GM19455 (cell line): ENCODE measurements around the gene RPS27.

Experiments
- ATAC-seq: cut with Tn5 transposase; IDR thresholded peaks from one replicate; pipeline ENCODE4 v1.9.1; 2021; ENCODE audit not compliant: unreplicated experiment

Gene RPS27

DNA sequence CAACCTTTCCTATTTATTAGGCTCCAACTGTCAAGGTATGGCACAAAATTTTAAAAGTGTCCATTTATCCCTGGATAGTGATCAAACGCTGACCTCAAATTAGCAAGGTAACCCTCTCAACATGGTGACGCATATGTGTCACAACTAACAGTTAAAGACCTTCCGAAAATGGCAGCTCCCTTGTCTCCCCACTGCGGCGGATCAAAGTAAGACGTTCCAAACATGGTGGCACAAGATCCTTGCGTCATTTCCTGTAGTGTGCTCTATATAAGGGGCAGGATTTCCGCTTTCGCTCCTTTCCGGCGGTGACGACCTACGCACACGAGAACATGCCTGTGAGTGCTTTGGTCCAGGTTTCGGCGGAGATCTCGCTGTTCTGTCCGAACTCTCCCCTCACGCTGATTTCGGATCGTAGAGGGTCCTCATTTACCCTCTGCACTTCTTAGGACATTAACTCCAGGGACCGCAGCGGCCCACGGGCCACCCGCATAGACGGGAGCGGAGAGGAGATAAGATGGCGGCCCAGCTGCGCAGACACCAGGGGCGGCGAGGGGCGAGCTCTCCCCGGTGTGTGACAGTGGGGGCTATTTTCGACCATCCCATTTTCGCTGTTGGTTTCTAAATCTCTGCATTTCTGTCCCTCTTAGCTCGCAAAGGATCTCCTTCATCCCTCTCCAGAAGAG is at the start of gene RPS27:
RPS27 (plus strand) TSS at position 295 of the 683 bp plus-strand sequence; CDS start at position 330, 35 bp downstream.
- ATAC-seq: peak; percentile 69

DNA sequence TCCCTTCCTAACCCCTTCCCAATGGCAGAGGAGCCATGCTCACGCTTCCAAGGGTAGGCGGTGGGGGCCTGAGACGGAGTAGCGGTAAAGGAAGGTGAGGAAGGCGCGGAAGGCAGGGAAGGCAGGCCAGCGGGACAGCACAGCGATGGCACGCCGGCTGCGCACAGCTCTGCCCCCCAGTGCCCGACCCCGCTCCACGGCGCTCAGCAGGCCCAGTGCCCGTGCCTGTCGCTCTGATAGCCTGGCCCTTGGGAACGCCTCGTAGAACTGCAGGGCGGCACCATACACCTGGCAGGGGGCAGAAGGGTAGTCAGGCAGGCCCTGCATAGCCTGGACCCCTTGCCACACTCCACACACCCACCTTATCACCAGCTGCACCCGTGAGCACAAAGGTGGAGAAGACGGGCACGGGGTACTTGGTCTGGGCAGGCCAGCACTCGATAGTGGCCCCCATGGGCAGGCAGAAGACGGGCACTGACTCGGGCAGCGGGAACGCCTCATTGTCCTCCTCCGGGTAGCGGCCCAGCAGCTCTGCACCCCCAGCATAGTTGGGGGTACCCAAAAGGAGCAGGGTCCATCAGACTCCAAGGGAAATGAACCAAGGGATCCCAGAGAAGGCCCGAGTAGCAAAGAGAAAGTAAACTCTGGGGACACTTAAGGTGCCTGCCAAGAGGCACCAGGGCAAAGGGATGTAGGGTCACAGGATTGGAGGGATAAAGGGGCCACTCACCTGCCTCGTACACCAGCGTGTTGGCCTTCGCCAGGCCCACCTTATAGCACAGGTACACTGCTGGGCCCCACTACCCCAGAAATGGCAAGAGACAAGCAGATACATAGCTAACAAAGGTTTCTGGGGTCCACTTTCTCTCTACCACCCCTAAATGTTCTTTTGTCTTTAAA is 48.5 kb upstream of the RPS27 start:
- no peak for ATAC-seq

DNA sequence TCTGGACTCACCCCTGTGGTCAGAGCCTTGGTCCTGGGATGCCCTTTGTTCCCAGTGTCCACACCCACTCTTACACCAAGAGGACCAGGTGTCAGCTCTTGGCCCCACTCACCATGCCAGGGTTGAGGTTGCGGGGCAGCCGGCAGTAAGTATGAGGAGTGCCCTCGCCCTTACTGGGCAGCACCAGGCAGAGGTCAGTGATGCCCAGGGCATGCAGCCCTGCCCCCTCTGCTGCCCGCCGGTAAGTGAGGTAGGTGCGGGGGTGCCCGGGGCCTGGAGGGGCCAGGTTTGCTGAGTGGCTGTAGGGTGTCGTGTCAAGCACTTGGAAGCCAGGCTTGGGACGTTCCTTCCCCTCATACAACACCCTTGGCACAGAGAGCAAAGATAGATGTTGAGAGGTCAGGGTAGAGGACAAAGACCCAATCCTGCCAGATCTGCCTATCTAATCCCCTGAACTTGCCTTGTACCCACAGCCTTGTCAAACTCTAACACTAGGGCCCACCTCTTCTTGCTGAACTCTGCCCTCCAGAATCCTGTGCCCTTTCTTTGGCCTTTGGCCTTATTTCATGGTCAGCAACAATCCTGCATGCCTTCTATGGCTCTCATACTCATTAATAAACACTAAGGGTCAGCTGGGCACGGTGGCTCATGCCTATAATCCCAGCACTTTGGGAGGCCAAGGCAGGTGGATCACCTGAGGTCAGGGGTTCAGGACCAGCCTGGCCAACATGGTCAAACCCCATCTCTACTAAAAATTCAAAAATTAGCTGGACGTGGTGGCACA is 47.6 kb upstream of the RPS27 start:
- no peak for ATAC-seq

DNA sequence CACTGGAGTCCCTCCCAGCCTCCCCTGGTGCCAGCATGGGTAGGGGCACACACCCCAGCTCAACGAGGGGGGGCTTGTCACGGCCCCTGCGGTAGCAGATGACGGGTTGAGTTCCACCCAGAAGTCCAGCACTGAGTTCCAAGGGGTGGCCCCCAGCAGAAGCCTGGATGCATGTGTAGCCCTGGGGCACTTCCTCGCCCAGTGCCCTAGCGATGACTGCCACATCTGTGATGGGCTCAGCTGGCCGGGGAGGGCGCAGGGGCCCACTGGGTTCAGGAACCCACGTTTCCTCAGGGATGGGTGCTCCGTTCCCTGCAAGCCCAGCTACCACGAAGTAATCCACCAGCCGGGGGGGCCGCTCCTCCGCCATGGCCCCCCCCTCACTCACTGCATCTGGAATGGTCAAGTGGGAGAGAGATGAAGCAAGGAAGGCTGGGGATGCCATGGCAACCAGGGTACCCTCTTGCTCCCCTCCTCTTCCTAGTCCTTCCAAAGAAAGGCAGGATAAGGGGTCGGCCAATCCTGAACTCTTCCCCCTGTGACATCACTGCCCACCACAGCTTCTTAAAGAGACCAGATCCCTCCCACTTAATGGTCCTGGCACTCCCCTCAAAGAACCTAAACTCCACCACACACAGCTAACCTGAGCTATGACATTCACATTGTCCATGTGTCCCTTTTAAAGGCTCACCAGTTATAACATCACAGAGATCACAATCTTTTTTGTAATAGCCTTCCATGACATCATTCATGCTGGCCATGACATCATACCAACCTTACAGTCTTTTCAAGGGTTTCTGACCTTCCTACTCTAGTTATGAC is 46.3 kb upstream of the RPS27 start:
- no peak for ATAC-seq

DNA sequence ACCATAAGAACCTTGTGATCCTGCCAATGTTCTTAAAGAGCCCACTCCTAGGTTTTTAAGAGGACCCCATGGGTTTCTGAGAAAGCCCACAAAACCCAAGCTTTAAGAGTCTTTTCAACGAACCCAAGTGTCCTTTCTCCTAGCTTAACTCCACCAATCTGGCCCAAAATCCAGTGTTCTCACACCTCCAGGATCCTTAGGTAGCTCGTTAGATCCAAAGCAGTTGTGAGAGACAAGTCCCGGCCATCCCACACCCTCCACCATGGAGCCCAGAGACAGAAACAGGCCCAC is 45.8 kb upstream of the RPS27 start:
- no peak for ATAC-seq

DNA sequence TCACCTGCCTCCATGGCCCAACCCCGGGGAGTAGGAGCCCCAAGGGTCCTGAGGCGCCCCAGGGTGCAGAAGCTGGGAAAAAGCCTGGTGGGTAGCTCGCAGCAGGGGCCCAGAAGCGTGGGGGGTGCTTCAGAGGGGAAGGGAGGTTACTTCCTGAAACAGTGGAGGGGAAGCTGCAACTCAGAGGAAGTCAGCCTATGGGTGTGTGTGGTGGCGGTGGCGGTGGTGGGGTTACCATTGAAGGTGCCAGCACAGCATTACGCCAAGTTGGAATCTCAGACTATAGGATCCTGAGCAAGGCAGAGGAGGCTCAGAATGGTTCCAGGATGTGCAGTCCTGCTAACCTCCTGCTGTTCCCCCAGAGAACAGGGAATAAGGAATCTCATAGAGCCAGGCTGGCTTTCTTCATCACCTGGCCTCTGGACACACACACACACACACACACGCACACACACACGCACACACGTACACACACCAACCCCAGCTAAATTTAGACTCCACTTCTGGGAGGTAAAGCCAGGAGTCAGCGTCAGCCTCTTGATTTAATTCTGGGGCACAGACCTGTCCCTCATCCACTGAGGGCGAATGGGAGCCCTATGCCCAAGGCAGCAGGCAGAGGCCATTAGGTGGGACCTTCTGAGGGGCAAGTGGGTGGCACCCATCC is 45.3 kb upstream of the RPS27 start:
- no peak for ATAC-seq

DNA sequence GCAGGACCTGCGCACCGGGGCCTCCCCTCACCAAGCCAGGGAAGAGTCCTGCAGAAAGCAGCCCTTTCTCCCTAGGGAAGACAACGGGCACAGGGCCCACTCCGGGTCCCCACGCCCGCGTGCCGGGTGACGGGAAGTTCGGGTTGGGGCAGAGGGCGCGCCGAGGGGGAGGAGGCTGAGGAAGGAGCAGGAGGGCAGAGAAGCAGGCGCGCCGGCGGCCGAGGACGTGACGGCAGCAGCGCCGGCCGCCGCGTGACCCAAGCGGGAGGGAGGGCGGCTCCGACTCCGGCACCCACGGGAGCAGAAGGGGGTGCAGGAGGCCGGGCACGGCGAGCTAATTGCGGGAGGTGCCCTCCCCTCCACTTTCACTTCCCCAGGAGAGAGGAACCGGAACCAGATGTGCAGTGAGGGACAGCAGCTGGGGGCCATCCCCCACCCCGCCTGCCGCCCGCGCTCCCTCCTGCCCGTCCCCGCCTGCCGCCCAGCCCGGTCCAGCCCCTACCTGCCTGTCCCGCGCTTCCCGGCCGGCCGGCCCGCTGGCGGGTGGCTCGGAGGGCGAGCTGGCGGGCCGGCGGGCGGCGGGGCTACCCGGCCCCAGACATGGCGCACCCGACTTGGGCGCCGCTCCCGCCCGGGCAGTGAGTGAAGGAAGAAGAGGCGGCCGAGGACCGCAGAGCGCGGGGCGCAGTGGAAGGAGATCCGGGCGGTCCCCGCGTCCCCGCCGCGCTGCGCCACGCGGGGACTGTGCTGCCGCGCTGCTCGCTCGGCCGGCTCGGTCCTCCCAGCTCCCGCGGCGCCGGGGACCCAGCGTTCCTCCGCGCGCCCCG is 44.6 kb upstream of the RPS27 start:
- peak; percentile 67 for ATAC-seq

DNA sequence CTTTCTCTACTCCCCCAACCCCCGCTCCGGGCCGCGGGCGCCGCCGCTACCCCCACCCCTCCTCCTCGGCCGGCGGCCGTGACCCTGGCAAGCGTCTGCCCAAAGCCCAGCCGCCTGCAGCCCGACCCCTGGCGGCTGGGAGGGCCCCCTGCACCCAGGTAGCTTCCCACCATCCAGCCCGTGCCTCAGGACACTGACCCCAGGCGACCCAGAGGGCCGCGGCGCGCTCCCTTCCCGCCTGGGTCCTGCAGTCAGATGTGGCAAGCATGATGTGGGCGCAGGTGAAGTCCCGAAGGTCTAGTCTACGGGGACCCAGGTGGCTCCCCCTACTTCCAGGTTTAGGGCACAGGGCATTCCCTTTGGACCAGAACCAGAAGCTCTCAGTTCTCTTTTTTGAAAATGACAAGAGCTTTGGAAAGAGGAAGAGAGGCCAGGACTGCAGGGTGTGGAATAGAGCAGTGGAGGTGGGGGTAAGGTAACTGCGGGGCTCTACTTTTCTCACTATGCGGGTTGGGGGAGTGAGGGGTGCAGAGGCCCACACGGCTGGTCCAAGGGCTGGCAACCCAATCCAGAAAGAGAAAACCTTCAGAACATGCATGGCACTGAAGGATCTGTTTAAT is 43.8 kb upstream of the RPS27 start, which contains the start of gene DENND4B:
DENND4B (minus strand) TSS at position 97 of the 620 bp plus-strand sequence. CDS start 2,344 bp downstream, outside the sequence.
- peak; percentile 64 for ATAC-seq

DNA sequence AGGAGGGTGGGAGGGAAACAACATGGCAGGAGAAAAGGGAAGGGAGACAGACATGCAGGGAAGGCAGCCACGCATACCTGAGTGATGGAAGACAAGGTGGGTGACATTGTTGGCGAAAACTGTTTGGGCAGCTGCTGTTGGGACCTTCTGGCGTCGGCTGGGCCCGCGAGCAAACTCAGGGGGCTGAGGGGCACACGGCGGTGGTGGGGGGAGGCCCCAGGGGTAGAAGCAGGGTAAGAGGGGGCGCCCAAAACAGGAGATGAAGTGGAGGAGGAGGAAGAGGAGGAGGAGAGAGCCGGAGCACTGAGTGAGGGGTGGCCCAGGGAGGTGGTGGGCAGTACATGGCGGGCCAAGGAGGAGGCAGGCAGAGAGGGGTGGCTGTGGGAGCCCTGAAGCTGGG is 39.4 kb upstream of the RPS27 start:
- ATAC-seq: no peak

DNA sequence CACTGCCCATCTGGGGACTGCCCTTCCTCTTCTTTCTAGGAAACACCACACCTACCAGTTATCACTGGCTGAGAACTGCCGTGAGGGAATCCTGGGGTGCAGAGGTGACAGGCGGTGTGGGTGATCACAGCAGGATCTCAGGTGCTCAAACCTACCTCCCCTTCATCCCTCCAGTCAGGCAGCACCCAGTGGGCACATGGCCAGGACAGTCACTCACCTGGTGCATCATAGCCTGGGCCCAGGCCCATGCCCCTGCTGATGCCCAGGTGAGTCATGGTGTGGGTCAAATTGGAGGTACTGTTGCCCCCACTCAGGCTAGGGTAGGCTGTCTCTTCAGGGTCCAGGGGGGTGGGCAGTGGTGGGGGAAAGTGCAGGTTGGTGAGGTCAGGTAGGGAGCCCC is 38.8 kb upstream of the RPS27 start:
- no peak for ATAC-seq

DNA sequence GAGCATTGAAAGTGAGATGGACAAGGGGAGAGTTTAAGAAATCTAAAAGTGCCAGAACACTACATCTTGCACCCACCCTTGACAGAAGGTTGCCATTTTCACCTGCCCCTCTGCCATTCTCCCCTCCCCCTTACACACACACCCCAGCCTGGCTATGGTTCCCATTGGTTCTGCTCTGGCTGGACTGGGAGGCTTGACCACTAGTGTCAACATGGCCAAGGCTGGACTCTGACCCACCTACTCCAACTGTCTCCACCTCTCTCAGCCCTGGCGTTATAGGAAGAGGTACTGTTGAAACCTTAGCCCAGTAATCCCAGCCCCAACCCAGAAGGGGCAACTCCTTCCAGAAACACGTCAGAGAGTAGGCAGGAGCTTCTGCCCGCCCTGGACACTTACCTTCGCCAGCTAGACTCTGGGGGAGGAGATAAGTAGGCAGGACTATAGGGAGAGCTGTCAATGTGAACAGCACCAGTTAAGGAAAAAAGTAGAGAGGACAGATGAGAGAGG is 36.6 kb upstream of the RPS27 start:
- no peak for ATAC-seq

DNA sequence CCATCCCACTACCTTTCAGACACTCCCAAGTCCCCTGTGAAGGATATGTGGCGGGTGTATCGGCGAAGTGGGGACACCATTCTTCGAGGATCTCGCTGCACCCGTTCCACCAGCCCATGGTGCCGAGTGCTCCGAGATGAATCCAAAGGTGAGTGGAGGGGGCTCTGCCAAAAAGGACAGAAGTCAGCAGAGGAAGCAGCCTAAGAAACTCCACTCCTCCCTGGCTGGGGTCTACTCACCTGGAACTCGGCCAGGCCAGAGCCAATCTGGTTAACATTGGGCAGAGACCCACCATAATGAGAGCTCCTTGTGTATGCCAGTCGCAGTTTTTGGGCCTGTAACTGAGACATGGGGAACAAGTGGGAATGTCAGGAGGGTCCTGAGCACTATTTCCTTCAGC is 35.7 kb upstream of the RPS27 start:
- no peak for ATAC-seq

DNA sequence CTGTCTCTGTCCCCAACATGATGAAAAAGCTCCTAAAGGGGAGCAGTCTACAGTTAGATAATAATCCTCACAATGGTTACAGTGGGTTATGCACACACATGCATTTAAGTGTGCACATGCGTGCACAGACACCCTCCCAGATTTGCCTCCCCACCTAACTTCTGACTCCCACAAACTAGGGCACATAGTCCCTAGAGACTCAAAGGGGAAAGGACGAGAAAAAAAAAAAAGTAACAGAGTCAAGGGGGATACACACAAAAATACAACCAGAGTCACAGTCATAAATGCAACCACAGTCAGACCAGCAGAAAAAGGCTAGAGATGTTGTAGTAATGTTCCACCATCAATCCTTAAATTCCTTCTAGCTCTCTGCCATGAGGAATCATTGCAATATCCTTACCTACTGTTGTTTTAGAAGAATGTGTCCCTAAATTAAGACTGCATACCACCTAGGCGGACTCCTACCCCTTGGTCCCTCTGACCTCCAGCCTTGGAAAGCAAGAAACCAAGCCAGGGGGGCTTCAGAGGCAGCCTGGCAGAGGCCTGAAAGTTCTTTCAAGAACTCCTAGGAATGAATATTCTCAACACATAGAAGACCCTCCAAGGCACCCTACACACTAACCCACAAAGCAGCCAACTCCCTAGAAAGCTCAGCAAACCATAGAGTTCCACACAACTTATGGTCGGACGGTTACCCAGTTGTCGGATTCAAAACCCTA is 33.4 kb upstream of the RPS27 start:
- ATAC-seq: no peak

DNA sequence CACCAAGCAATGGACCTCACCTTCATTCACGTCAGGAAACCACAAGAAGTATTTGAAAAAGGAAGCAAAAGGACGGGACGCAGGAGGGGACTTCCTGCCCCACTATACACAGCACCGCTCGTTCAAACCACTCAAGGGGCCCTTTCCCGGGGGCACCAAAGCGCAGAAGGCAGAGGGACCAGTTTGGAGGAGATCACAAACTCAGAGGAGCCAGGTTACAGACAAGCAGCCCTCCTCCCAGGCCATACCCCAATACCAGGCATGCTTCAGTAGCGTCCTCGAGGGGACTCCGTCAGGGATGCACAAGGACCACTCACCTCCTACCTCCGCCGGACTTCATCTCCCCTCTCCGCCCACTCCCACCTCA is 32.8 kb upstream of the RPS27 start:
- ATAC-seq: peak; percentile 7

DNA sequence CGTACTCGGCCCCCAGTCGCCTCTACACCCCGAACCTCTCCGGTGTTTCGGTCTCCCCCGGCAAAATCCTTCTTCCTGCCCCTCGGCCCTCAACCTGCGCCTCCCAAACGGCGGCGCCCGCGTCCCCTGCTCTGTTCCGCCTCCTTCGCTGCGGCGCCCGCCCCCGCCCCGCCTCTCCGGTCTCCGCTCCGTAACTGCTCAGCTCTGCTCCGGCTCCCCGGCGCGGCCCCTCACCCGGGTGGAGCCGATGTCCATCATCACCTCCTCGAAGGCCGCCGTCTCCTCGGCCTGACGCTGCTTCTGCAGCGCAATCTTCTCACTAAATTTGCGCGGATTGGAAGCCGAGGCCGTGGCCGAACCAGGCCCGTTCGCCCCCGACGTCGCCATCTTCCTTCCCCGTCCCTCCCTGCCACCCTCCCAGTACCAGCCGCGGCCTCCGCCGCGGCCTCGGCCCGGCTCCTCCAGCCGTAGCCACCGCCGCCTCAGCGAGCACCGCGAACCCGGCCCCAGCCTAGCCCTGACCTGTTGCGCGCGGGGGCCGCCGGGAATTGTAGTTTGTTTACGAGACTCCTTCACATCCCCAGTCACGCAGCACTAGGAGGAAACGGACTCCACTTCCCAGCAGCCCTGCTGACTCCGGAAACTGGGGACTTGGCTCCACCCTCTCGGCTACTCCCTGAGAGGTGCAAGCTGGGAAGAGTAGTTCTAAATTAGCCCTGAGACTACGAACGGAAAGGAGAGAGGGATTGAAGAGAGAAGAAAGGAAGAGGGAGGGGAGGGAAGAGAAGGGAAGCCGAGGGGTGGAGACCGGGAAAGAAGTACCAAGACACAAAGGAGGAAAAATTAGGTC is 32.2 kb upstream of the RPS27 start, which contains the start of gene CRTC2:
CRTC2 (minus strand) TSS at position 502 of the 850 bp plus-strand sequence; CDS start at position 387, 115 bp downstream.
- peak; percentile 69 for ATAC-seq

DNA sequence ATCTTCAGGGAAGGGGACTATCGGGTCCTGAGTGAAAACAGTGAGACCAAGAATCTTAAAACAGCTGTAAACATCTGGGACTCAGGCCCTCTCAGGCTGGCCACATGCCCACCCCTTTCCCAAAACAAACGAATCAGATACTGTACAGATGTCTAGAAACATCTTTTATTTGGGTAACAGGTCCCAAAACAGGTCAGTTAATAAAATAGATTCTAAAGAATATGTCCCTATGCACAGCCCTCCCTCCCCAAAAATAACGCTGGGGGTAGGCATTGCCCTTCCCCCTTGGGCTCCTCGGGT is 31.7 kb upstream of the RPS27 start:
- ATAC-seq: no peak

DNA sequence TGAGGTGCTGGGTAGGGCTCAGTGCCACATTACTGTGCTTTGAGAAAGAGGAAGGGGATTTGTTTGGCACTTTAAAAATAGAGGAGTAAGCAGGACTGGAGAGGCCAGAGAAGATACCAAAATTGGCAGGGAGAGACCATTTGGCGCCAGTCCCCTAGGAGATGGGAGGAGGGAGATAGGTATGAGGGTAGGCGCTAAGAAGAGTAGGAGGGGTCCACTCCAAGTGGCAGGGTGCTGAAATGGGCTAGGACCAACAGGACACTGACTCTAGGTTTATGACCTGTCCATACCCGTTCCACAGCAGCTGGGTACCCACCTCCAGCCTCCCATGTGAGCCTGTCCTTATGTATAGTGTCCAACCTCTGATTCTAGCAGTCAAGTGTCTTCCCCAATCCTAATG is 31.1 kb upstream of the RPS27 start:
- no peak for ATAC-seq
